Stimulated activated CD4-positive, alpha-beta T cell treated with anti-CD3 and anti-CD28 coated beads, TNF-alpha, amount 100 ng/mL, for 4 hours (primary cell): ENCODE data around the gene UBAC1.
A peak's percentile ranks its signal among the peaks of the same experiment; 100 is the strongest.
"Not testable (repeated sequence)": the region's sequence is repeated elsewhere in the genome, so short reads cannot be mapped to it uniquely, and the experiment has no call there.

Experiments
- DNase-seq, 3 experiments: peaks; one replicate each; pipeline ENCODE4 v3.0.0-alpha.2; 2020; ENCODE audit warnings: low read depth in 3 of 3

Gene UBAC1

DNA sequence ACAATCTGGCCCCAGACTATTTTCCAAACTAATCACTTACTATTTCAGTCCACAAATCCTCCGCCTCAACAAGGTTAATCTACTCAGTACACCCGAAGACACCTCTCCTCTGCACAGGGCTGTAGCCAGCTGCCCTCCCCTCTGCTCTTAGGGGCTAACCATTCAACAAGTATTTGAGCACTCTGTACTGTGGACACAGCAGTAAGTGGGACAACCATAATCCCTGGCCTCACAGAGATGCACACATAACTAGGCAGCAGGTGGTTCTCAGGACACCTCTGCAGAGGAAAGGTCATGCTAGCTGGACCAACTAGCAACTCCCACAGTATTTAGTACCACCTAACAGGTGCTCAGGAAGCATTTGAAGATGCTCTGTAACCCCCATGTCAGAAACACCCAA is 59.3 kb downstream of the UBAC1 start:
- no peak for DNase-seq

DNA sequence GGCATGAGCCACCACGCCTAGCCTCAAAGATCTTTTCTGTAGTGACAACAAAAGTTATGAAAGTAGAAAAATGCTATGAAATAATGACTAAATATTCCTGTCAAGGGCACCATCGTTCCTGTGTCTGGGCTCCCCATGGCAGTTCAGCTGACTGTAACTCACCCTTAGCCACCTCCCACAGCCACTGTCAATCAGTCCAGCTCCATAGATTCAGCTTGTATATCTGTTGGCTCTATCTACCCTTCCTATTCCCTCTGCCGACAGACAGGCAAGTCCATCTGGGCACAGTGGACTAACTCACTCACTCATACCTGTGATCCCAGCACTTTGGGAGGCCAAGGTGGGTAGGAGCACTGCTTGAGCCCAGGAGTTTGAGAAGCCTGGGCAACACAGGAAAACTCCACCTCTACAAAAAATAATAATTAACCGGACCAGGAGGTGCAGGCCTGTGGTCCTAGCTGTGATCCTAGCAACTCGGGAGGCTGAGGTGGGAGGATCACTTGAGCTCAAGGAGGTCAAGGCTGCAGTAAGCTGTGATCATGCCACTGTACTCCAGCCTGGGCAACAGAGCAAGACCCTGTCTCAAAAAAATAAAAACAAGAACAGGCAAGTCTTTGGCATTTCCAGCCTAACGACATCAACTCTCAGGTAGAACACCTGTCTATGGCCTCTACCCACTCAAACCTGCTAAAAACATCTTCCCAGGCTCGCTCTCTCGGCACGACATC is 60.0 kb downstream of the UBAC1 start:
- DNase-seq: no peak

DNA sequence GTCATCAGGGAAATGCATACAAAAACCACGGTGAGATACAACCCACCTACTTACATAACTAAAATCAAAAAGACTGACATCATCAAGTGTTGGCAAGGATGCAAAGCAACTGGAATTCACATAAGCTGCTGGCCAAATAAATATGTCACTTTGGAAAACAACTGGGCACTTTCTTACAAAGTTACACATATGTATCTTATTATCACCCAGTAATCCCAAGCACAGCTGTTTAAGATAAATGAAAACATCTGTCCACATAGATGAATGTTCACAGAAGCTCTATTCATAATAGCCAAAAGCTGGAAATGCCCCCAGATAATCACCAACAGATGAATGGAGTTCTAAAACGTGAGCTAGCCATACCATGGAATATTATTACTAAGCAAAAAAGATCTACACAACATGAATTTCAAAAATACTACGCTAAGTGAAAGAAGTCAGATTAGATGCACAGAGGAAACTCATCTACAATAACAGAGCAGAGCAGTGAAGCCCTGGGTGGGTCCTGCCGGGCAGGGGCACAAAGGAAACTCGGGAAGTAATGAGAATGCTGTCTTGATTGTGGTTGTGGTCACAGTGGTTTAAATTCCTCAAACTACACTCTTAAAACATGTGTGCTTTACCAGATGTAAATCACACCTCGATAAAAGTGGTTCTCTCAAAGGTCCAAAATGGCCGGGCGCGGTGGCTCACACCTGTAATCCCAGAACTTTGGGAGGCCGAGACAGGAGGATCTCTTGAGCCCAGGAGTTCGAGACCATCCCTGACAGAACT is 62.4 kb downstream of the UBAC1 start:
- DNase-seq: no peak

DNA sequence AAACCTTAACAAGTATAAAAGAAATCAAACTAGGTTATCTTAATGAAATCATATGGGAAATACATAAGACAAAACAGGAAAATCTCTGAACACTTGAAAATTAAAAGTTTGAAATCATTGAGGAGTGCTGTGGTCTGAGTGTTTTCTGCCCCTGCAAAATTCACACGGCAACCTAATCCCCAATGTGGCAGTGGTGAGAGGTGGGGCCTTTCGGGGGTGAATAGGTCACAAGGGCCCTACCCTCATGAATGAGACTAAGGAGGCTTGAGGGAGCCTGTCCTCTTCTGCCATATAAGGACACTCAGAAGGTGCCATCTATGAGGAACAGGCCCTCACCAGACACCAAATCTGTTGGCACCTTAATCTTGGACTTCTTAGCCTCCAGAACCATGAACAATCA is 64.5 kb downstream of the UBAC1 start:
- DNase-seq: no peak

- DNase-seq: no peak
Observed at GRCh38 chr9:135896205-135896604, 65.0 kb downstream of the UBAC1 start.

GRCh38 chr9:135895202-135895848 is 65.8 kb downstream of the UBAC1 start:
- DNase-seq: no peak

DNA sequence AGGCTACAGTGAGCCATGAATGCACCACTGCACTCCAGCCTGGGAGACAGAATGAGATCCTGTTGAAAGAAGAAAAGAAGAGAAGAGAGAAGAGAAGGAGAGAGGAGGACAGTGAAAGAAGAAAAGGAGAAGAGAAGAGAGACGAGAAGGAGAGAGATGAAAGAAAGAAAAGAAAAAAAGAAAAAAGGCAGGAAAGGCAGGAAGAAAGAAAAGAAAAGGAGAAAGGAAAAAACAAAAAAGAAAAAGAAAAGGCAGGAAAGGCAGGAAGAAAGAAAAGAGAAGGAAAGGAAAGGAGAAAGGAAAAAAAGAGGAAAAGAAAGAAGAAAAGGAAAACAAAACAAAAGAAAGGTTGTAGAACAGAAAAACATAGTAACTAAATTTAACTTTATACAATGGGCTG is 68.1 kb downstream of the UBAC1 start:
- no peak for DNase-seq

DNA sequence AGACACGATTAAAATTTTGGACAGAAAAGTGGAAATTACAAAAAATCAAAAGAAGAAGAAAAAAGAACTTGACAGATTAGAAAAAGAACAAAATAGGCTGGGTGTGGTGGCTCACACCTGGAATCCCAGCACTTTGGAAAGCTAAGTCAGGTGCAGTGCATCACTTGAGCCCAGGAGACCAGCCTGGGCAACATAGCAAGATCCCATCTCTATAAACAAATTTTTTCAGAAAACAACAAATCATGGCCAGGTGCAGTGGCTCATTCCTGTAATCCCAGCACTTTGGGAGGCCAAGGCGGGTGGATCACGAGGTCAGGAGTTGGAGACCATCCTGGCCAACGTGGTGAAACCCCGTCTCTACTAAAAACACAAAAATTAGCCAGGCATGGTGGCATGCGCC is 68.8 kb downstream of the UBAC1 start:
- DNase-seq: not testable (repeated sequence)

GRCh38 chr9:135891027-135891631 is 70.0 kb downstream of the UBAC1 start:
- no peak for DNase-seq

- DNase-seq: no peak
Observed at GRCh38 chr9:135890190-135891026, 70.8 kb downstream of the UBAC1 start.

- no peak for DNase-seq
Observed at GRCh38 chr9:135889564-135890189, 71.5 kb downstream of the UBAC1 start.

DNA sequence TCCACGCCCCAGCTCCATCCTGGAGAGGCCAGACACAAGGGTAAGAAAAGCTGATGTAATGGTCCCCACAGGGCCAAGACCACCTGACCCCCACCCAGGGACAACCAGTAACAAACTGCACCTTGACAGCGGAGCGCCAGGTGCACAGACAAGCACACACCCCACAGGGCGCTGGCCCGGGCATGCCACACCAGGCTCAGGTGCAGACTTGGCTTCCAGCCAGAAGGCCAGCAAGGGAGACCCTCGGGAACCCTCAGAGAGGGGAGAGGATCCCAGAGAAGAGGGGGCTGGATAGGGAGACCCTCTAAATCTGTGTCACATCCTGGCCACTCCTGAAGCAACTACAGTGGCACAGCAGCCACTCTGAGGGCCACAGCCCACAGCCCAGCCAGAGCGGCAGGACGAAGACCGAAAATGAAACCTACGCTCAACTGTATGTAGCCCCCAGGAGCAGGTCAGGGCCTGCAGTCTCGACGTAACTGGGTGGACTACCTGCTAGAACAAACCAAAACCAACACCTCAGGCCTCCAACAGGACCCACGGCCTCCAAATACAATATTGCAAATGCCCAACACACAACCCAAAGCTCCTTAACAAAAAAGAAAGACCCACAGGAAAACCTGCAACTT is 72.3 kb downstream of the UBAC1 start:
- DNase-seq: no peak

GRCh38 chr9:135888126-135888765 is 72.9 kb downstream of the UBAC1 start:
- DNase-seq: no peak

GRCh38 chr9:135887585-135888050 is 73.6 kb downstream of the UBAC1 start:
- peak in 2 of 3 experiments; percentile 16 to 20 for DNase-seq

- no peak for DNase-seq
Observed at GRCh38 chr9:135887021-135887507, 74.1 kb downstream of the UBAC1 start.

GRCh38 chr9:135886147-135886981 is 74.8 kb downstream of the UBAC1 start:
- no peak for DNase-seq

DNA sequence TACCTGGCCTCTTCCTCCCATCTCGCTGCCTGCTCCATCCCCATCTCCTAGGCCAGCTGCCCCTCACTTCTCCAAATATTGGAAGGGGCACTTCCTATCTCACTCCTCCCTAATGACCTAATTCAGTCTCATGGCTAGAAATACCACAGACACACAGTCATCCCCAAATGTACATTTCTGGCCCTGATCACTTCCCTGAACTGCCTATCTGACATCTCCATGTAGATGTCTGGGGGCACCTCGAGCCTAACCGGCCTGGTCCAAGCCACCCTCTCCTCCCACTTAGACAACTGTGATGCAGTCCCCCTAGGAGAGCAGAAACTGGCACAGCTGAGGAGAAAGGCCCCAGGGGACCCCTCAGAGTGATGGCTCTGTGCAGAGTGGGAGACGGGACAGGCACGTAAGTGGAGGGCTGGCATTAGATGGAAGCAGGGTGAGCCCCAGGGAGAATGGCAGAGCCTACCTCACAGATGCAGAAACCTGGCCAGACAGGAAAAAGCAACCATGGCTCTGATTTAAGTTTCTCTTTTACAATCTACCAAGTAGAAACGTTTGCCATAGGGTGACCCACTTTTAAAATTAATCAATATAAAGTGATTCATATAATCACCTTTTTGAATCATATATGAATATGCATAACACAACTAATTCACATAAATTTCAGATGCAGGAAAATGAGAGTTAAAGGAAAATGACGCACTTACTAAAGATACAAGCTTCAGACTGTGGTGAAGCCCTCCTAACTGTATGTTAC is 75.9 kb downstream of the UBAC1 start:
- no peak for DNase-seq
